Fibroblast of skin of left biceps (primary cell): Measurements from ENCODE around the gene COL9A2.

Source experiments
- DNase-seq, 2 experiments: peaks; one replicate each; pipeline ENCODE4 v3.0.0-alpha.2; 2013; ENCODE audit warnings: low read depth in 2 of 2

Gene COL9A2

GRCh38 chr1:40257688-40258444 is 59.2 kb downstream of the COL9A2 start, which contains the start of gene ZMPSTE24:
TSS of gene ZMPSTE24 (plus strand) at chr1:40258236. CDS start at chr1:40258272, 36 bp downstream.
- DNase-seq, result peak; percentile 95 to 96

- no peak for DNase-seq
Measured at GRCh38 chr1:40257313-40257687, 59.8 kb downstream of the COL9A2 start.

GRCh38 chr1:40256401-40257084 is 60.5 kb downstream of the COL9A2 start:
- DNase-seq, result no peak

GRCh38 chr1:40255231-40255630 is 61.9 kb downstream of the COL9A2 start:
- DNase-seq, result no peak

- no peak for DNase-seq
Measured at GRCh38 chr1:40252601-40253000, 64.5 kb downstream of the COL9A2 start.

GRCh38 chr1:40251456-40251855 is 65.6 kb downstream of the COL9A2 start:
- DNase-seq, result no peak
